Endothelial cell of umbilical vein (primary cell): ENCODE data around the gene EHMT1. TPM values are rescaled to one million over a fixed set of nuclear protein-coding genes. Genes with fewer than 3 reads are reported as not detected.

Source experiments
- BruUV-seq: library from RNA; stranded (reverse); fragments of 400-500 nt; replicated peaks from 2 replicates; lab custom pipeline; 2021; lab: Mats Ljungman, UMichigan
- CTCF ChIA-PET: fragments of 300-600, 350-600 bp; sonication (Branson Sonifier 250); formaldehyde crosslinking; loops from one replicate; lab custom pipeline; 2021; ENCODE audit warnings: antibody characterized with exemption, inconsistent platforms; lab: Charles Lee
- POLR2A ChIA-PET: fragments of 300-600, 350-600 bp; sonication (Branson Sonifier 250); formaldehyde crosslinking; loops from one replicate; lab custom pipeline; 2021; ENCODE audit warnings: antibody characterized with exemption, inconsistent platforms; lab: Charles Lee
- DNase-seq: peaks from one replicate; pipeline ENCODE4 v3.0.0-alpha.2; 2011; ENCODE audit warnings: low read depth, low spot score
- FAIRE-seq: peaks from 2 replicates; lab custom pipeline; 2011; peaks lifted over from hg19 to GRCh38; lab: Jason Lieb, UNC
- H2AFZ ChIP-seq: 2 replicates; pipeline ENCODE4 v1.6.0; 2012; ENCODE audit warnings: low read depth, low read length, control low read depth, inconsistent platforms
- H3K27ac ChIP-seq: 2 replicates; pipeline ENCODE4 v1.5.1; 2011; ENCODE audit warnings: low read depth, mild to moderate bottlenecking, control low read depth, low read length, moderate library complexity; ENCODE audit not compliant: insufficient read depth
- H3K27me3 ChIP-seq, 2 experiments: 2 replicates each; pipeline versions ENCODE4 v1.6.0 to v1.6.1; 2011; ENCODE audit warnings: low read length in 2 of 2, mixed read lengths in 1 of 2; ENCODE audit not compliant: control insufficient read depth in 2 of 2, insufficient read depth in 2 of 2
- H3K36me3 ChIP-seq, 2 experiments: 2 replicates in 1 of 2; 3 replicates in 1 of 2; pipeline ENCODE4 v1.5.1; 2011; ENCODE audit warnings: low read length in 2 of 2, mild to moderate bottlenecking in 1 of 2, moderate library complexity in 1 of 2; ENCODE audit not compliant: control insufficient read depth in 2 of 2, insufficient read depth in 2 of 2; ENCODE audit errors: extremely low read depth in 1 of 2
- H3K4me1 ChIP-seq: 3 replicates; pipeline ENCODE4 v1.5.1; 2011; ENCODE audit warnings: mild to moderate bottlenecking, low read length; ENCODE audit not compliant: control insufficient read depth, insufficient read depth; ENCODE audit errors: extremely low read depth
- H3K4me2 ChIP-seq: 2 replicates; pipeline ENCODE4 v1.6.1; 2011; ENCODE audit warnings: low read length, control low read depth, mixed read lengths; ENCODE audit not compliant: insufficient read depth
- H3K4me3 ChIP-seq, 3 experiments: fragments of 200-600 bp in 1 of 3; sonication (generic), shearing (Covaris generic) in 1 of 3; replicated peaks in 1 of 3; 2 replicates each; pipeline ENCODE4 v1.5.1; 2011 to 2016; ENCODE audit warnings: control low read depth in 3 of 3, low read length in 3 of 3, mild to moderate bottlenecking in 2 of 3, inconsistent platforms in 1 of 3, low read depth in 1 of 3, moderate library complexity in 1 of 3; ENCODE audit not compliant: insufficient read depth in 1 of 3
- H3K79me2 ChIP-seq: 2 replicates; pipeline ENCODE4 v1.6.0; 2012; ENCODE audit warnings: low read length, inconsistent platforms; ENCODE audit not compliant: control insufficient read depth, insufficient read depth
- H3K9ac ChIP-seq: replicated peaks from 2 replicates; pipeline ENCODE3; 2011; ENCODE audit warnings: low read length, control low read depth; ENCODE audit not compliant: insufficient read depth; ENCODE audit errors: extremely low read depth
- H3K9me1 ChIP-seq: replicated peaks from 3 replicates; pipeline ENCODE4 v1.6.0; 2011; ENCODE audit warnings: mild to moderate bottlenecking, low read length; ENCODE audit not compliant: control insufficient read depth, insufficient read depth; ENCODE audit errors: extremely low read depth
- H3K9me3 ChIP-seq: replicated peaks from 2 replicates; pipeline ENCODE4 v1.5.1; 2012; ENCODE audit warnings: low read length, inconsistent platforms; ENCODE audit not compliant: control insufficient read depth, insufficient read depth
- H4K20me1 ChIP-seq: replicated peaks from 2 replicates; pipeline ENCODE3; 2011; ENCODE audit warnings: mild to moderate bottlenecking, low read length; ENCODE audit not compliant: control insufficient read depth, insufficient read depth; ENCODE audit errors: extremely low read depth
- CTCF ChIP-seq, 2 donors: IDR thresholded peaks; 1 replicate in 1 of 2; 2 replicates in 1 of 2; pipeline ENCODE4 v1.5.1; 2011; ENCODE audit warnings: low read length in 2 of 2, mild to moderate bottlenecking in 2 of 2, moderate library complexity in 2 of 2, control low read depth in 1 of 2, inconsistent platforms in 1 of 2, low read depth in 1 of 2; ENCODE audit not compliant: insufficient read depth in 1 of 2; ENCODE audit errors: extremely low read depth in 1 of 2
- EZH2 ChIP-seq: IDR thresholded peaks from 2 replicates; pipeline ENCODE4 v1.6.1; 2012; ENCODE audit warnings: borderline replicate concordance, low read depth, mild to moderate bottlenecking, moderate library complexity, low read length, inconsistent platforms; ENCODE audit not compliant: severe bottlenecking
- GATA2 ChIP-seq: IDR thresholded peaks from 2 replicates; pipeline ENCODE4 v1.7.0; 2011; ENCODE audit warnings: low read depth, mild to moderate bottlenecking, moderate library complexity, mixed read lengths, low read length; ENCODE audit not compliant: insufficient read length, insufficient read depth
- MAX ChIP-seq: IDR thresholded peaks from 2 replicates; pipeline ENCODE4 v1.6.1; 2011; ENCODE audit not compliant: insufficient read depth, insufficient read length
- MYC ChIP-seq: IDR thresholded peaks from one replicate; pipeline ENCODE4 v1.6.1; 2011; ENCODE audit warnings: mild to moderate bottlenecking, low read depth, low read length
- POLR2A ChIP-seq: IDR thresholded peaks from 2 replicates; pipeline ENCODE4 v1.6.1; 2012; ENCODE audit warnings: low read depth, mild to moderate bottlenecking, control low read depth, low read length
- POLR2AphosphoS5 ChIP-seq: IDR thresholded peaks from 2 replicates; pipeline ENCODE4 v1.6.1; 2012; ENCODE audit warnings: low read depth, mild to moderate bottlenecking, control low read depth, low read length, moderate library complexity; ENCODE audit not compliant: insufficient read depth
- dilution Hi-C: fragments of 300-500 bp; cut with MboI; formaldehyde crosslinking; loops from one replicate; pipeline ENCODE4 v1.15.0; 2019; ENCODE audit warnings: low sequenced_read_pairs; ENCODE audit not compliant: extremely low pct_ligation_motif_present
- intact Hi-C: fragments of 100-400 bp; cut with micrococcal nuclease; formaldehyde crosslinking; loops from one replicate; pipeline ENCODE4 v1.10.0; 2022
- polyA plus RNA-seq, 4 experiments: library from polyadenylated mRNA; depleted of rRNA in 3 of 4; stranded (reverse) in 3 of 4; unstranded in 1 of 4; fragments of >200 nt; gene quantifications; 2 replicates each; pipeline versions ENCODE4 v1.2.1 to v1.2.3, GENCODE V29; 2011 to 2012; ENCODE audit warnings: missing spikeins in 1 of 4
- total RNA-seq: library from RNA; stranded (reverse); gene quantifications from 2 replicates; pipeline ENCODE4 v1.2.3, GENCODE V29; 2021

The EHMT1 gene
- total and polyA plus RNA-seq, 2 donors (not counting 3 experiments of a cell fraction or from before 2014, with no cell fraction given): 48.2 to 104 TPM

- no peak for FAIRE-seq
Observed at GRCh38 chr9:137697193-137697592, 78.4 kb downstream of the EHMT1 start.

GRCh38 chr9:137697832-137698231 is 79.0 kb downstream of the EHMT1 start:
- intact Hi-C loops: no loop called here
- Histone ChIP-seq H3K36me3 (no peaks in the 10 kb centered on the region), H3K4me1 (no peaks in the 10 kb centered on the region), H3K9me1 (no peaks in the 10 kb centered on the region), H3K79me2 (peaks cover 73% of the 10 kb centered on the region), H3K4me3 (no peak overlapping the region), H3K27me3 (no peaks in the 10 kb centered on the region), H3K4me2 (no peak overlapping the region), H4K20me1 (no peaks in the 10 kb centered on the region), H3K9ac (no peak overlapping the region), H3K27ac (no peak overlapping the region), H2AFZ (no peak overlapping the region), H3K9me3 (no peaks in the 10 kb centered on the region)
- no TSS peak for BruUV-seq
- dilution Hi-C loops: no loop called here
- ChIA-PET POLR2A (no interaction called here), CTCF (interaction anchor here (1.2 kb wide), 1 partner anchor 25 kb away, joined by 9 read pairs; no protein-coding TSS in a partner anchor)
- DNase-seq (no peak), FAIRE-seq (peak; percentile 4)
- TF ChIP-seq POLR2AphosphoS5: no peak
- TF ChIP-seq MAX: no peak
- TF ChIP-seq GATA2: no peak
- no peak for TF ChIP-seq POLR2A
- TF ChIP-seq MYC: no peak
- no peak for TF ChIP-seq CTCF (IDR thresholded peaks at IDR 0.05; ENCODE audit: extremely low read depth in 1 of 2, insufficient read depth in 1 of 2, low read depth in 1 of 2, low read length in 2 of 2)

More at GRCh38 chr9:137697193-137697592, 78.4 kb downstream of the EHMT1 start:
- no peaks in the 10 kb centered on the region for H3K36me3 ChIP-seq
- no peak for DNase-seq
- dilution Hi-C loops (no loop called here), intact Hi-C loops (no loop called here)
- H3K4me2 ChIP-seq: no peak overlapping the region
- H3K27me3 ChIP-seq: no peaks in the 10 kb centered on the region
- TF ChIP-seq GATA2 (no peak), MAX (no peak), EZH2 (no peak)
- no peak overlapping the region for H3K9ac ChIP-seq
- no peaks in the 10 kb centered on the region for H3K9me1 ChIP-seq
- H3K27ac ChIP-seq: no peak overlapping the region
- peaks cover 73% of the 10 kb centered on the region for H3K79me2 ChIP-seq
- no TSS peak for BruUV-seq
- ChIA-PET CTCF (interaction anchor here (1.2 kb wide), 1 partner anchor 24 kb away, joined by 9 read pairs; no protein-coding TSS in a partner anchor), POLR2A (no interaction called here)
- no peaks in the 10 kb centered on the region for H4K20me1 ChIP-seq
- no peaks in the 10 kb centered on the region for H3K9me3 ChIP-seq
- H3K4me3 ChIP-seq: no peak overlapping the region
- H3K4me1 ChIP-seq: no peaks in the 10 kb centered on the region
- no peak overlapping the region for H2AFZ ChIP-seq
